Measurements from ENCODE around the gene ACOT13.

DNA sequence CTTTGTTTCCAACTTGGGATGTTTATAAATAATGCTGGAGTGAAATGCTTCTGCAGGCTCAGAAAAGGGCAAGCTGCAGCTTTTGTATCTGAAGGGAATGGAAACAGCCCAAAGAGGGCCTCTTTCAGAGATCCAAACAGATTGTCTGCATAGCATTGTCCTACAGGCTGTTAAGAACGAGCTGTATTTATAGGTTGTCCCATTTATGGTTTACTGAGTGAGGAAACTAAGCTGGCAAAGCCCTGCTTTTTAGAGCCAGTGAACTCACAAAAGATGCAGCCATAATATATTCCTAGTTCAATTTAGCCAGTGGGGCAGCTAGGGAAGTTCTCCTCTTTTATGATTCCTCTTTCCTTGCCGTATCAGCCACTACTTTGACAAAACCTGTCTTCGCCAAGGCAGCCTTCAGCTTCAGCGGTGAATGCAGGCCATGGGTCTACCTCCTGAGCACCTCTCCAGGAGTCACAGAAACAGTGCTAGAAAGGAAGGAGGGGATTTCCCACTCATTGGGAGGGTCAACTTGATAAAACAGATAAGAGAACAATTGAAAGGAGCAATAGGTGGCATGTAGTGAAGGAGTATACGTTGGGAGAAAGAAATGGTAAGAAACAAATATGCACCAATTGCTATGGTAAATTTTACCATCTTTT lies 35.9 kb upstream of the ACOT13 start:
- TF ChIP-seq, protein P1, sequence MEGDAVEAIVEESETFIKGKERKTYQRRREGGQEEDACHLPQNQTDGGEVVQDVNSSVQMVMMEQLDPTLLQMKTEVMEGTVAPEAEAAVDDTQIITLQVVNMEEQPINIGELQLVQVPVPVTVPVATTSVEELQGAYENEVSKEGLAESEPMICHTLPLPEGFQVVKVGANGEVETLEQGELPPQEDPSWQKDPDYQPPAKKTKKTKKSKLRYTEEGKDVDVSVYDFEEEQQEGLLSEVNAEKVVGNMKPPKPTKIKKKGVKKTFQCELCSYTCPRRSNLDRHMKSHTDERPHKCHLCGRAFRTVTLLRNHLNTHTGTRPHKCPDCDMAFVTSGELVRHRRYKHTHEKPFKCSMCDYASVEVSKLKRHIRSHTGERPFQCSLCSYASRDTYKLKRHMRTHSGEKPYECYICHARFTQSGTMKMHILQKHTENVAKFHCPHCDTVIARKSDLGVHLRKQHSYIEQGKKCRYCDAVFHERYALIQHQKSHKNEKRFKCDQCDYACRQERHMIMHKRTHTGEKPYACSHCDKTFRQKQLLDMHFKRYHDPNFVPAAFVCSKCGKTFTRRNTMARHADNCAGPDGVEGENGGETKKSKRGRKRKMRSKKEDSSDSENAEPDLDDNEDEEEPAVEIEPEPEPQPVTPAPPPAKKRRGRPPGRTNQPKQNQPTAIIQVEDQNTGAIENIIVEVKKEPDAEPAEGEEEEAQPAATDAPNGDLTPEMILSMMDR (IDR thresholded peaks at IDR 0.05), result no peak
- TF ChIP-seq POLR2A (IDR thresholded peaks at IDR 0.05) (no peak), EP300 (IDR thresholded peaks at IDR 0.05; ENCODE audit: low read depth) (no peak), POLR2AphosphoS5 (IDR thresholded peaks at IDR 0.05) (no peak)
